A673 (cell line): ENCODE data around the gene MAP9. TPM values are rescaled to one million over a fixed set of nuclear protein-coding genes. Genes with fewer than 3 reads are reported as not detected.
A peak's percentile ranks its signal among the peaks of the same experiment; 100 is the strongest.

Experiments
- BruUV-seq: library from RNA; stranded (reverse); fragments of 400-500 nt; replicated peaks from 2 replicates; lab custom pipeline; 2021; lab: Mats Ljungman, UMichigan
- CTCF ChIA-PET: fragments of 300-600 bp; sonication (Branson Sonifier 250); formaldehyde crosslinking; loops from one replicate; lab custom pipeline; 2022; ENCODE audit warnings: antibody characterized with exemption; lab: Charles Lee
- POLR2A ChIA-PET: fragments of 300-600 bp; sonication (Branson Sonifier 250); formaldehyde crosslinking; loops from one replicate; lab custom pipeline; 2022; ENCODE audit warnings: antibody characterized with exemption; ENCODE audit not compliant: low non-redundant PET; lab: Charles Lee
- DNase-seq: peaks from one replicate; pipeline ENCODE4 v3.0.0-alpha.2; 2015; ENCODE audit warnings: low spot score
- H3K27ac ChIP-seq: fragments of 200-600 bp; sonication (generic); 2 replicates; pipeline ENCODE4 v1.5.1; 2016; ENCODE audit warnings: mixed run types, low read depth, mild to moderate bottlenecking, mixed read lengths, antibody characterized with exemption, low read length; ENCODE audit not compliant: poor library complexity, severe bottlenecking
- H3K27me3 ChIP-seq: fragments of 200-600 bp; sonication (generic); replicated peaks from 2 replicates; pipeline ENCODE4 v1.6.1; 2017; ENCODE audit warnings: mixed run types, low read depth, mild to moderate bottlenecking, mixed read lengths, antibody characterized with exemption, low read length; ENCODE audit not compliant: insufficient read depth, poor library complexity
- H3K36me3 ChIP-seq: fragments of 200-600 bp; sonication (generic); 2 replicates; pipeline ENCODE4 v1.6.1; 2016; ENCODE audit warnings: mixed run types, mild to moderate bottlenecking, mixed read lengths, antibody characterized with exemption, low read length; ENCODE audit not compliant: insufficient read depth, poor library complexity, severe bottlenecking
- H3K4me1 ChIP-seq: fragments of 200-600 bp; sonication (generic); 2 replicates; pipeline ENCODE4 v1.6.1; 2017; ENCODE audit warnings: mixed run types, mild to moderate bottlenecking, mixed read lengths, antibody characterized with exemption, low read length; ENCODE audit not compliant: insufficient read depth, poor library complexity, severe bottlenecking
- H3K4me3 ChIP-seq: fragments of 200-600 bp; sonication (generic); 2 replicates; pipeline ENCODE4 v1.5.1; 2016; ENCODE audit warnings: low read depth, mixed run types, mild to moderate bottlenecking, mixed read lengths, low read length; ENCODE audit not compliant: poor library complexity, severe bottlenecking
- H3K9me3 ChIP-seq: fragments of 200-600 bp; sonication (generic); 2 replicates; pipeline ENCODE4 v1.6.1; 2016; ENCODE audit warnings: mixed run types, low read depth, mild to moderate bottlenecking, mixed read lengths, antibody characterized with exemption, low read length; ENCODE audit not compliant: poor library complexity, severe bottlenecking
- EZH2 ChIP-seq: fragments of 200-600 bp; sonication (generic); IDR thresholded peaks from 2 replicates; pipeline ENCODE4 v1.6.1; 2017; ENCODE audit warnings: borderline replicate concordance, low read depth, mild to moderate bottlenecking, mixed read lengths, antibody characterized with exemption, low read length; ENCODE audit not compliant: poor library complexity, severe bottlenecking
- intact Hi-C: fragments of 100-400 bp; cut with micrococcal nuclease; formaldehyde crosslinking; loops from one replicate; pipeline ENCODE4 v1.10.0; 2022; ENCODE audit not compliant: unreplicated experiment
- total RNA-seq: library from RNA; stranded (reverse); gene quantifications from 2 replicates; pipeline ENCODE4 v1.2.3, GENCODE V29; 2021
- TF ChIP-seq, protein P1 (sequence below): fragments of 300-800, 200-600 bp; sonication (generic); conservative IDR thresholded peaks from 2 replicates; pipeline ENCODE4 v1.5.1; 2017; ENCODE audit warnings: low read depth, mild to moderate bottlenecking, antibody characterized with exemption, low read length, moderate library complexity, mixed read lengths

Gene MAP9
- total RNA-seq, 1 experiment from 2014 or later = 13.7 TPM

GRCh38 chr4:155353923-155354540 lies 22.7 kb downstream of the MAP9 start:
- Histone ChIP-seq H3K27me3 (no peaks in the 10 kb centered on the region), H3K27ac (no peak overlapping the region), H3K36me3 (no peaks in the 10 kb centered on the region), H3K4me3 (no peak overlapping the region), H3K9me3 (no peaks in the 10 kb centered on the region), H3K4me1 (no peaks in the 10 kb centered on the region)
- no TSS peak for BruUV-seq
- intact Hi-C loops = no loop called here
- CTCF ChIA-PET = interaction anchor here (0.5 to 1.0 kb wide), 3 partner anchors 328 to 676 kb away, joined by 3 to 4 read pairs (median 3); no protein-coding TSS in a partner anchor
- POLR2A ChIA-PET = no interaction called here
- DNase-seq = peak; percentile 55
- TF ChIP-seq, protein P1, sequence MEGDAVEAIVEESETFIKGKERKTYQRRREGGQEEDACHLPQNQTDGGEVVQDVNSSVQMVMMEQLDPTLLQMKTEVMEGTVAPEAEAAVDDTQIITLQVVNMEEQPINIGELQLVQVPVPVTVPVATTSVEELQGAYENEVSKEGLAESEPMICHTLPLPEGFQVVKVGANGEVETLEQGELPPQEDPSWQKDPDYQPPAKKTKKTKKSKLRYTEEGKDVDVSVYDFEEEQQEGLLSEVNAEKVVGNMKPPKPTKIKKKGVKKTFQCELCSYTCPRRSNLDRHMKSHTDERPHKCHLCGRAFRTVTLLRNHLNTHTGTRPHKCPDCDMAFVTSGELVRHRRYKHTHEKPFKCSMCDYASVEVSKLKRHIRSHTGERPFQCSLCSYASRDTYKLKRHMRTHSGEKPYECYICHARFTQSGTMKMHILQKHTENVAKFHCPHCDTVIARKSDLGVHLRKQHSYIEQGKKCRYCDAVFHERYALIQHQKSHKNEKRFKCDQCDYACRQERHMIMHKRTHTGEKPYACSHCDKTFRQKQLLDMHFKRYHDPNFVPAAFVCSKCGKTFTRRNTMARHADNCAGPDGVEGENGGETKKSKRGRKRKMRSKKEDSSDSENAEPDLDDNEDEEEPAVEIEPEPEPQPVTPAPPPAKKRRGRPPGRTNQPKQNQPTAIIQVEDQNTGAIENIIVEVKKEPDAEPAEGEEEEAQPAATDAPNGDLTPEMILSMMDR = peak; percentile 85
- TF ChIP-seq EZH2 = no peak

DNA sequence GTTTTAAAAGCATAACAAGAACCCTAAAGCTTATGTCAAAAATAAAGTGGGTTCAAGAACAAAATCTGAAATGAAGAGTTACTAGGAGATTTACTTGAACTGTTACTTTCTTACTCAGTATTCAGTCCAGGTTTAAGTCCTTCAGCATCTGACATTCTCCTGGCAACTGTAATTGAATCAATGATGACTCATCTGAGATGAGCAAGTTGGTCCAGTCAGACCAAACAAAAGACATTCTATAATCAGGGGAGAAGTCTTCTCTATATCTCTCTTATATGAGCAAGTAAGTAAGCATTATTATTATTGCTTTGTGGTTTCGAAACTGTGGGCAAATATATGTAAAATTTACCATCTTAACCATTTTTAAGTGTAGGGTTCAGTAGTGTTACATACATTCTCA lies 34.6 kb downstream of the MAP9 start:
- H3K4me1 ChIP-seq = no peaks in the 10 kb centered on the region
- no peaks in the 10 kb centered on the region for H3K9me3 ChIP-seq
- no peaks in the 10 kb centered on the region for H3K36me3 ChIP-seq
- DNase-seq = no peak
- TF ChIP-seq EZH2 = no peak
- TF ChIP-seq, protein P1 = no peak
- POLR2A ChIA-PET = no interaction called here
- CTCF ChIA-PET = no interaction called here
- no peak overlapping the region for H3K4me3 ChIP-seq
- BruUV-seq = no TSS peak
- no peak overlapping the region for H3K27ac ChIP-seq
- intact Hi-C loops = no loop called here
- H3K27me3 ChIP-seq = no peaks in the 10 kb centered on the region

DNA sequence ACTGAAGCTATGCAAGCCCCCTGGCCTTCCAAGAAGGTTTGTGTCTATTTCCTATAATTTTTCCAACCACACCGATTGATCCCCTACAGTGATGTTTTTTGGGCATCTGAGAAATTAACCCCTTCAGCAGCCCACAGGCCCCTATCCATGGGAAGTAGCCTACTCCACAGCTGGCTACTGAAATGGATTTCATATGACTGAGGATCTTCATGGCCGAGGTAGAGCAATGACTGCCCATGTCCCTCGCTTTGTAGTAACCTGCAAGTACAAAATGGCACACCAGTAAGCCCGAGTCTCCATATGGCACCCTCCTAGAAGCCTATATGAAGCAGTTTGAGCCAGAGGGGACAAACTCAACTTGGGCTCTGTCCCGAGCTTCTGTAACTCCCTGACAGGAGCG lies 36.8 kb downstream of the MAP9 start:
- CTCF ChIA-PET = no interaction called here
- Histone ChIP-seq H3K9me3 (no peaks in the 10 kb centered on the region), H3K27me3 (no peaks in the 10 kb centered on the region), H3K4me1 (no peaks in the 10 kb centered on the region), H3K4me3 (no peak overlapping the region), H3K36me3 (no peaks in the 10 kb centered on the region), H3K27ac (no peak overlapping the region)
- POLR2A ChIA-PET = no interaction called here
- BruUV-seq = no TSS peak
- no peak for DNase-seq
- no peak for TF ChIP-seq EZH2
- TF ChIP-seq, protein P1 = no peak
- intact Hi-C loops = no loop called here
